Sigmoid colon (tissue), 4 donors: ENCODE results near the gene ANGPTL3.

Source experiments
- CTCF ChIP-seq, 4 experiments: fragments of 450-650 bp in 3 of 4; fragments of 200-600 bp in 1 of 4; IDR thresholded peaks; one replicate each; pipeline ENCODE4 v1.5.1; 2016 to 2019; ENCODE audit warnings: antibody characterized with exemption in 4 of 4, mild to moderate bottlenecking in 3 of 4, moderate library complexity in 2 of 4
- POLR2A ChIP-seq, 2 donors: fragments of 450-650 bp; IDR thresholded peaks; one replicate each; pipeline ENCODE4 v1.6.1; 2016; ENCODE audit warnings: antibody characterized with exemption in 2 of 2, mild to moderate bottlenecking in 2 of 2, moderate library complexity in 2 of 2
- POLR2AphosphoS5 ChIP-seq, 4 donors: sonication (generic); formaldehyde crosslinking; IDR thresholded peaks; one replicate each; pipeline ENCODE4 v1.6.1; 2017; ENCODE audit warnings: antibody characterized with exemption in 4 of 4

- TF ChIP-seq CTCF (IDR thresholded peaks at IDR 0.05) (no peak), POLR2A (IDR thresholded peaks at IDR 0.05) (no peak), POLR2AphosphoS5 (IDR thresholded peaks at IDR 0.05) (no peak)
These were observed 24.8 kb upstream of the ANGPTL3 start for GRCh38 chr1:62572476-62572875.
